NK-92 treated with Interleukin-12 subunit alpha and Interleukin-12 subunit beta, amount 100 ng/mL, for 24 hours (cell line): ENCODE results near the gene LBR.

Source experiments
- DNase-seq: peaks from one replicate; lab custom pipeline; 2025; lab: John Stamatoyannopoulos, UW

LBR gene

DNA sequence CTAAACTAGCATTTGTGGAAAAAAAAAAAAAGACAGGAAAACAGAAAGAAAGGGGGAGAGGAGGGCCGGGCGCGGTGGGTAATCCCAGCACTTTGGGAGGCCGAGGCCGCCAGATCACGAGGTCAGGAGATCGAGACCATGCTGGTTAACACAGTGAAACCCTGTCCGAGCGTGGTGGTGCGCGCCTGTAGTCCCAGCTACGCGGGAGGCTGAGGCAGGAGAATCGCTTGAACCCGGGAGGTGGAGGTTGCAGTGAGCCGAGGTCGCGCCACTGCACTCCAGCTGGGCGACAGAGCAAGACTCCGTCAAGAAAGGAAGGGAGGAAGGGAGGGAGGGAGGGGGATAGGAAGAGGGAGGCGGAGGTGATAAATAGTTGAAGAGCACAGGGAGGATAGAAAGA lies 54.7 kb downstream of the LBR start:
- no peak for DNase-seq

DNA sequence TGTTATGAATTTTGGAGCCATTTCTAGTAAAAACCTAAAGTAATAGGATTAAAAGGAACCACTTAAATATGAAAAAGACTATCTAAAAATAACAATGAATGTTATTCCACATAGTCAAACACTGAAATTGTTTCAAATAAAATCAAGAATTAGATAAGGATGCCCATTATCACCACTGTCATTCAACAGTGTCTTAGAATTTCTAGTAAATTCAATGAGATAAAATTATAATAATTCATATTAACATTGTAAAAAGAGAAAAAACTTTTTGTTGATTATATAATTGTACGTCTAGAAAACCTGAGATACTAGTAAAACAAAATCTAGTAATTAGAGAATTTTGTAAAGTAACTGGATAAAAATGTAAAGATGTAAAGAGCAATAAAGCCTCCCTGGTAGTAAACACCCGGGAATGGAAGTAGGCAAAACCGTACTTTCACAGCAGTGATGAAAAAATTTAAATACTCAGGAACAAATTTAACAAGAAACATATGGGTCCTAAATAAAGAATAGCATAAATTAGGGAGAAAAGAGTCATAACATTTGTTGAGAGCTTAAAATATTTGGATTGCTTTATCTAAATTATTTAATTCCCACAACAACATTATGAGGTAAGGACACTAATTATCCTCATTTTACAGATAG lies 56.4 kb downstream of the LBR start:
- DNase-seq = no peak

DNA sequence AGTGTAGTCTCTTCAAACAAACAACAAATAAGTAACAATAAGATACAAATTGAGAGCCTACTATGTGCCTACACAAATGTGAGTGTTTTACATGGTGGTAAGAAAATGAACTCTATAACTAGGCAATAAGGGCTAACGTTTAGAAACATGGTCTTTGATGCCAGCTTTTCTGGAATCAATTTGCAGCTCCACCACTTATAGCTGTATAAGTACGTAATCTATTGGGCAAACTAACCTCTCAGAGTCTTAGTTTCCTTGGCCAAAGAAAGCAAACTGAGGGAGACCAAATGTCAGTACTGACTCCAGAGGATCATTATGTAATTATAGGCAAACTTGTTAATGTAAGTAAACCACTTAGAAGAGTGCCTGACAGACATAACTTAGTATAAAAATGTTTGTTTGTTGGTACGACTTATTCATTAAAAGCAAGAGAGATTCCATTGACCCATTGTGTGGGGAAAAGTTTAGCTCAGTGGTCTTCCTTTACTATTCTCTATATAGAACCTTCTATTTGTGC lies 59.7 kb downstream of the LBR start:
- DNase-seq = no peak

DNA sequence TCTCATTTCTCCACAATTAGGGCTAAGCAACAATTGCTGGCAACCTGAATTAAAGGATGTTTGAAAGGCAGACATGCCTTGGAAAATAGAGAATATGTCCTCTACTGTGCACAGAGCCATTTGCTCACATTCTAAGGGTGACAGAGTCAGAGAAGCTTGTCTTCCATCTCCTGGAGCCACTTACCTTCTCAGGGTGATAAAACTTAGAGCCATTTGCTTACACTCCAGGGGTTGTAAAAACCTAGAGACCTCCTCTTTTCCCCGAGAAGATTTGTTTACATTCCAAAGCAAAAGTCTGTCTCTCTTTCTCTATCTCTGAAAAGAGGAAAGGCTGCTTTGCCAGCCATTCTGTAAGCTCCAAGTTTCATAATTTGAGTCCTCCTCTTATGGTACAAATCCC lies 61.3 kb downstream of the LBR start:
- no peak for DNase-seq

DNA sequence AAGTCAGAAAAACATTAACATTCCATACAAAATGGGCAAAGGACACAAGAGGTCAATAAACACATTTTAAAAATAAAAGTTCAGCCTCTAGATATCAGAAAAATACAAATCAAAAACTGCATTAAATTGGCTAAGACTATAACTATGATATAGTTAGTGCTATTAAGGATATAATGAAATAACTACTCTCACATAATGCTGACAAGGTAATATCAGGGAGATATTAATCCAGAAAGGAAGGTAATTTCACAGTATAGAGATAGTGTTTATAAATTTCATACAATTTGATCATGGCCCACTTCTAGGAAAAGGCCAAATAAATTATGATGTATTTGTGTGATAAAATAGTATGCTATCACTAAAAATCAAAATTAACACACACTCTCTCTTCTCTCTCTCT lies 61.8 kb downstream of the LBR start:
- DNase-seq = no peak

DNA sequence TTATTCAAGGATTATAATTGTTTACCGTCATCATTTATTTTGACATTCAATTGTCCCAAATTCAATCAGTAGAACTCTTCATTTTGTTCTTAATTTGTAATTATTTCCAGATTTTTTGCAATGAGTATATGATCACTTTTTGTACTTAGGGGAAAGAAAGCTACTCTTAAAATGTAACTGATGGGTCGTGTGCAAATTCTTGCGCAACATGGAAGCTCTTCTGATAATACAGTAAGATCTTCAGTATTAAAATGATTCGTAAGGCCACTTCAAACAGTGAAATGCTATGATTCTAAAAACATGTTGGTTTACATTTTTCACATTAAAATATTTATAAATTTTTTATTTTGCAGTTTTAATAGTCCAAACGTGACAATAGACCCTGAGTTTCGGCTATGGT lies 63.4 kb downstream of the LBR start:
- no peak for DNase-seq

DNA sequence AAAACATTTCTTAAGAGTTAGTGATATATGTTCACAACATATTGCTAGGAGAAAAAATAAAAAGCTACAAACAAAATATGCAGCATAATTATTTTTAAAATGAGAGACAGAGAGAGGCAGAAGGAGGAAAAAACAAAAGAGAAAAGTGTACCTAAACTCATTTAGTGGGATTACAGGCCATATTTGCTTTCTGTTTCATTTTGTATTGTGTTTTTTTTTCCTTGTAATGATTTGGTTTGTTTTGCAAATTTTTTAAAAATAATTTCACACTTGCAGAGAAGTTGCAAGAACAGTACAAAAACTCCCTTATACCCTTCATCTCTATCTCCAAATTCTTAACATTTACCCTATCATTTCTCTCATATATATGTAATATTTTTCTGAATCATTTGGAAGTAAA lies 65.0 kb downstream of the LBR start:
- no peak for DNase-seq

DNA sequence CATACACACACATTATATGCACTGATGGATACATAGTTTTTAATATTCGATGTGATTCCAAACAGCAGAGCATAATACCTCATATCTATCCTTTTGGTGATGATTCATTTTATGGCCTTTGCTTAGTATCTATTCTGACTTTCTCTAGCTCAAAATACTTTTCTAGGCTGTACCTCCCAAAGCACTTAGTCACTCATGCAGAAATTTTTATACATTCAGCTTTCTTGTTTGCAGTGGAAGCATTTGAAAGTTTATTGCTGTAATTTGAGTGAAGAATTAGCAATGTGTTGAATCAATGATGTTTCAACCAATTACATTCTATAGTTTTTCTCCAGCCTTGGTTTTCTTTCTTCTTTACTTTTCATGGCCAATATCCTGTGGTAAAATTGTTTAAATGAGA lies 66.7 kb downstream of the LBR start:
- DNase-seq = no peak

DNA sequence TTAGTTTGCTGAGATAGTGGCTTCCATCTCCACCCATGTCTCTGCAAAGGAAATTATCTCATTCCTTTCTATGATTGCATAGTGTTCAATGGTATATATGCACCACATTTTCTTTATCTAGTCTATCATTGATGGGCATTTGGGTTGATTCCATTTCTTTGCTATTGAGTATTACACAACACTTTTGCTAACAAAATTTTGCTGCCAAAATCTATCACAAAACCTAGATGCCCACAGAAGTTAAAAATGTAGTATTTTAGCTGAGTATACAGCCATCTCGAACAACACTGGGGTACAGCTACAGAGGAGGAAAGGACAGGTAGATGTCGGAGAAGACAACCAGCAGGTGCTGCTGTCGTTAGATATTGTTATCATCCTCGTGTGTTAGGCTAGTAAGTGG lies 67.7 kb downstream of the LBR start:
- DNase-seq = no peak

DNA sequence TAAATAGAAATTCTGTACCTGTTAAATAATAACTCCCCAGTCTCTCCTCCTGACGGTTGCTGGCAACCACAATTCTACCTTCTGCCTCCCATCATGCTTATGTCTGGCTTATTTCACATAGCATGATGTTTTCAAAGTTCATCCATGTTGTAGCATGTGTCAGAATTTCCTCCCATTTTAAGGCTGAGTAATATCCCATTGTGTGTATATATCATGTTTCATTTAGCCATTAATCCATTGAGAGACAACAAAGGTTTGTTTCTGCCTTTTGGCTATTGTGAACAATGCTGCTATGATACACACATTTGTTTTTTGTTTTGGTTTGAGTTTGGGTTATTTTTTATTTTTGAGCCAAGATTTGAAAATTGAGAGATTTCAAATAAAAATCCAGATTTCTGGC lies 72.0 kb downstream of the LBR start:
- DNase-seq = no peak

DNA sequence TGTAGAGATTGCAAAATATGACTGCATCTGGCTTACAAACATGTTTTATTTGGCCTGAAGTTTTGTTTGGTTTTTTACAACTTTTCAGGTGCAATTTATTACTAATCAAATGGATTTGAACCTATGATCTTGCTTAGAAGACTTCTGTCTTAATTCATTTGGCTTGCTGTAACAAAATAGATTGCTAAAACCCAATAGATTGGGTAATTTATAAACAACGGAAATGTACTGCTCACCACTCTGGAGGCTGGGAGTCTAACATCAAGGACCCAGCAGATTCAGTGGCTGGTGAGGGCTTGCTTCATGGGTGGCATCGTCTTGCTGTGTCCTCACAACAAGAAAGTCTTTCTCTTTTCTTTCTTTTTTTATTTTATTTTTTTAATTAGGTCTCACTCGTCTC lies 72.9 kb downstream of the LBR start:
- DNase-seq = no peak
